ENCODE data around the gene BCAS3.

BCAS3 gene

GRCh38 chr17:61216066-61216465 lies 538.4 kb downstream of the BCAS3 start:
- no peak for ATAC-seq
- TF ChIP-seq RARB (CRISPR knock-in tag; IDR thresholded peaks at IDR 0.05) (no peak), ZNF565 (CRISPR knock-in tag; conservative IDR thresholded peaks at IDR 0.05; ENCODE audit: low read depth) (no peak), ZFP3 (CRISPR knock-in tag; IDR thresholded peaks at IDR 0.05) (no peak)

GRCh38 chr17:61217878-61218437 lies 540.3 kb downstream of the BCAS3 start:
- no peak; the same call in 2 of the 3 replicates for ATAC-seq
- TF ChIP-seq PPARA (CRISPR knock-in tag; IDR thresholded peaks at IDR 0.05; ENCODE audit: borderline replicate concordance): no peak
- TF ChIP-seq ZFP3 (CRISPR knock-in tag; IDR thresholded peaks at IDR 0.05): no peak
- TF ChIP-seq ZFP30 (CRISPR knock-in tag; IDR thresholded peaks at IDR 0.05): no peak
- no peak for TF ChIP-seq ISL1 (CRISPR knock-in tag; IDR thresholded peaks at IDR 0.05)
- no peak for TF ChIP-seq GLIS3 (CRISPR knock-in tag; IDR thresholded peaks at IDR 0.05)
- no peak for TF ChIP-seq ZNF565 (CRISPR knock-in tag; conservative IDR thresholded peaks at IDR 0.05; ENCODE audit: low read depth)
- no peak for TF ChIP-seq TSHZ2 (CRISPR knock-in tag; IDR thresholded peaks at IDR 0.05)
- no peak for TF ChIP-seq CSDC2 (CRISPR knock-in tag; IDR thresholded peaks at IDR 0.05)
- TF ChIP-seq RARB (CRISPR knock-in tag; IDR thresholded peaks at IDR 0.05): no peak
- no peak for TF ChIP-seq ARNTL (CRISPR knock-in tag; IDR thresholded peaks at IDR 0.05; ENCODE audit: borderline replicate concordance, low read depth)
- TF ChIP-seq ESRRG (CRISPR knock-in tag; IDR thresholded peaks at IDR 0.05): no peak
- no peak for TF ChIP-seq PATZ1 (CRISPR knock-in tag; IDR thresholded peaks at IDR 0.05; ENCODE audit: borderline replicate concordance)
- TF ChIP-seq BACH2 (CRISPR knock-in tag; IDR thresholded peaks at IDR 0.05; ENCODE audit: borderline replicate concordance): no peak
- TF ChIP-seq ZNF70 (CRISPR knock-in tag; IDR thresholded peaks at IDR 0.05): no peak
- no peak for TF ChIP-seq ZNF8 (CRISPR knock-in tag; IDR thresholded peaks at IDR 0.05)
- TF ChIP-seq POU6F1 (CRISPR knock-in tag; IDR thresholded peaks at IDR 0.05; ENCODE audit: borderline replicate concordance, low read depth): no peak
- TF ChIP-seq OSR1 (CRISPR knock-in tag; IDR thresholded peaks at IDR 0.05): no peak
- no peak for TF ChIP-seq TCF4 (CRISPR knock-in tag; IDR thresholded peaks at IDR 0.05; ENCODE audit: borderline replicate concordance)
- TF ChIP-seq TOX (CRISPR knock-in tag; IDR thresholded peaks at IDR 0.05; ENCODE audit: borderline replicate concordance): no peak

- peak; percentile 59 for ATAC-seq
Measured at GRCh38 chr17:61218438-61218837, 540.8 kb downstream of the BCAS3 start.

More at GRCh38 chr17:61218438-61218837, 540.8 kb downstream of the BCAS3 start:
- TF ChIP-seq ZNF70 (CRISPR knock-in tag; IDR thresholded peaks at IDR 0.05) (no peak), OSR1 (CRISPR knock-in tag; IDR thresholded peaks at IDR 0.05) (no peak), RARB (CRISPR knock-in tag; IDR thresholded peaks at IDR 0.05) (no peak), CSDC2 (CRISPR knock-in tag; IDR thresholded peaks at IDR 0.05) (no peak), ZC3H10 (CRISPR knock-in tag; IDR thresholded peaks at IDR 0.05) (no peak), TCF4 (CRISPR knock-in tag; IDR thresholded peaks at IDR 0.05; ENCODE audit: borderline replicate concordance) (no peak), ZFP30 (CRISPR knock-in tag; IDR thresholded peaks at IDR 0.05) (no peak), GLIS3 (CRISPR knock-in tag; IDR thresholded peaks at IDR 0.05) (no peak), BACH2 (CRISPR knock-in tag; IDR thresholded peaks at IDR 0.05; ENCODE audit: borderline replicate concordance) (no peak), PATZ1 (CRISPR knock-in tag; IDR thresholded peaks at IDR 0.05; ENCODE audit: borderline replicate concordance) (no peak), TOX (CRISPR knock-in tag; IDR thresholded peaks at IDR 0.05; ENCODE audit: borderline replicate concordance) (no peak)
